ENCODE measurements around the gene GRIK5. TPM values are rescaled to one million over a fixed set of nuclear protein-coding genes. Genes with fewer than 3 reads are reported as not detected.
A peak's percentile ranks its signal among the peaks of the same experiment; 100 is the strongest.

The GRIK5 gene
- total and polyA plus RNA-seq, 3 experiments from 2014 or later, result 0.31 to 0.39 TPM; not detected in 1

GRCh38 chr19:42079276-42079669 is 9.3 kb upstream of the GRIK5 start:
- Histone ChIP-seq H3K4me1 (ENCODE audit: insufficient read depth, low read length) (peaks cover 25% of the 10 kb centered on the region), H3K27me3 (ENCODE audit: insufficient read depth, low read length, poor library complexity, severe bottlenecking) (no peaks in the 10 kb centered on the region), H3K9me3 (ENCODE audit: low read length) (no peaks in the 10 kb centered on the region), H3K4me3 (ENCODE audit: low read length) (no peak overlapping the region), H3K27ac (ENCODE audit: low read depth, low read length) (no peak overlapping the region), H3K36me3 (ENCODE audit: insufficient read depth, low read length) (peaks cover 12% of the 10 kb centered on the region)
- no peak for DNase-seq
- H3K4me1 Mint-ChIP-seq, result peaks cover 39 to 55% (median 42%) of the 10 kb centered on the region in 3 donors
- peaks cover 0 to 2% of the 10 kb centered on the region in 2 donors for H3K27me3 Mint-ChIP-seq
- peaks cover 6 to 58% (median 14%) of the 10 kb centered on the region in 3 donors for H3K36me3 Mint-ChIP-seq
- ChIA-PET CTCF (no interaction called here), POLR2A (no interaction called here)
- H3K4me3 Mint-ChIP-seq, result peak overlapping the region in 3 of 7 donors; percentile 28 to 56 (median 29)
- H3K27ac Mint-ChIP-seq, result peak overlapping the region in 3 of 8 donors; percentile 35 to 85 (median 56)
- H3K9me3 Mint-ChIP-seq, result no peaks in the 10 kb centered on the region

- H3K9me3 ChIP-seq (ENCODE audit: low read length), result no peaks in the 10 kb centered on the region
- H3K4me1 ChIP-seq (ENCODE audit: insufficient read depth, low read length), result peaks cover 25% of the 10 kb centered on the region
- H3K4me3 Mint-ChIP-seq, result peak overlapping the region in 5 of 7 donors; percentile 18 to 94 (median 89)
- H3K27ac ChIP-seq (ENCODE audit: low read depth, low read length), result no peak overlapping the region
- peaks cover 6 to 55% (median 12%) of the 10 kb centered on the region in 3 donors for H3K36me3 Mint-ChIP-seq
- H3K9me3 Mint-ChIP-seq, result no peaks in the 10 kb centered on the region
- peaks cover 12% of the 10 kb centered on the region for H3K36me3 ChIP-seq (ENCODE audit: insufficient read depth, low read length)
- ChIA-PET CTCF (interaction anchor here (1.3 kb wide), 1 partner anchor 122 kb away, joined by 3 read pairs; no protein-coding TSS in a partner anchor), POLR2A (no interaction called here)
- no peak for DNase-seq
- peaks cover 39 to 55% (median 42%) of the 10 kb centered on the region in 3 donors for H3K4me1 Mint-ChIP-seq
- H3K27me3 ChIP-seq (ENCODE audit: insufficient read depth, low read length, poor library complexity, severe bottlenecking), result no peaks in the 10 kb centered on the region
- peaks cover 0 to 2% of the 10 kb centered on the region in 2 donors for H3K27me3 Mint-ChIP-seq
- no peak overlapping the region for H3K4me3 ChIP-seq (ENCODE audit: low read length)
- H3K27ac Mint-ChIP-seq, result peak overlapping the region in 7 of 8 donors; percentile 83 to 99 (median 95)
Measured at GRCh38 chr19:42078538-42079275, 8.7 kb upstream of the GRIK5 start.

- Mint-ChIP-seq H3K36me3 (peaks cover 6 to 55% (median 12%) of the 10 kb centered on the region in 3 donors), H3K27me3 (peaks cover 0 to 2% of the 10 kb centered on the region in 2 donors), H3K4me3 (peak overlapping the region; percentile 81 to 99 (median 93)), H3K4me1 (peaks cover 39 to 55% (median 42%) of the 10 kb centered on the region in 3 donors), H3K9me3 (no peaks in the 10 kb centered on the region), H3K27ac (peak overlapping the region; percentile 83 to 99 (median 96))
- Histone ChIP-seq H3K4me3 (ENCODE audit: low read length) (no peak overlapping the region), H3K9me3 (ENCODE audit: low read length) (no peaks in the 10 kb centered on the region), H3K36me3 (ENCODE audit: insufficient read depth, low read length) (peaks cover 12% of the 10 kb centered on the region), H3K27me3 (ENCODE audit: insufficient read depth, low read length, poor library complexity, severe bottlenecking) (no peaks in the 10 kb centered on the region), H3K4me1 (ENCODE audit: insufficient read depth, low read length) (peaks cover 25% of the 10 kb centered on the region), H3K27ac (ENCODE audit: low read depth, low read length) (no peak overlapping the region)
- POLR2A ChIA-PET, result no interaction called here
- DNase-seq, result no peak
- CTCF ChIA-PET, result interaction anchor here (1.3 kb wide), 1 partner anchor 123 kb away, joined by 3 read pairs; no protein-coding TSS in a partner anchor
Measured at GRCh38 chr19:42078058-42078457, 8.1 kb upstream of the GRIK5 start.

GRCh38 chr19:42076380-42076944 is 6.5 kb upstream of the GRIK5 start:
- H3K9me3 ChIP-seq (ENCODE audit: low read length), result no peaks in the 10 kb centered on the region
- H3K4me3 ChIP-seq (ENCODE audit: low read length), result peak overlapping the region; percentile 96
- Mint-ChIP-seq H3K4me1 (peaks cover 35 to 50% (median 36%) of the 10 kb centered on the region in 3 donors), H3K9me3 (no peaks in the 10 kb centered on the region), H3K36me3 (peaks cover 3 to 48% (median 9%) of the 10 kb centered on the region in 3 donors), H3K27me3 (peaks cover 0 to 2% of the 10 kb centered on the region in 2 donors), H3K27ac (peak overlapping the region; percentile 83 to 99 (median 96)), H3K4me3 (peak overlapping the region; percentile 81 to 99 (median 93))
- no peaks in the 10 kb centered on the region for H3K27me3 ChIP-seq (ENCODE audit: insufficient read depth, low read length, poor library complexity, severe bottlenecking)
- H3K36me3 ChIP-seq (ENCODE audit: insufficient read depth, low read length), result peaks cover 12% of the 10 kb centered on the region
- H3K4me1 ChIP-seq (ENCODE audit: insufficient read depth, low read length), result peaks cover 25% of the 10 kb centered on the region
- H3K27ac ChIP-seq (ENCODE audit: low read depth, low read length), result peak overlapping the region; percentile 99
- CTCF ChIA-PET, result interaction anchor here (1.3 to 1.4 kb wide), 3 partner anchors 49 to 203 kb away, joined by 3 to 4 read pairs (median 4); no protein-coding TSS in a partner anchor
- DNase-seq, result peak in 1 of 5 donors; percentile 72
- POLR2A ChIA-PET, result interaction anchor here (0.5 to 1.0 kb wide), 6 partner anchors 14 to 1656 kb away, joined by 3 to 6 read pairs (median 3); partner anchors contain the start of gene RABAC1

- H3K36me3 Mint-ChIP-seq, result peaks cover 0 to 41% (median 5%) of the 10 kb centered on the region in 3 donors
- H3K27me3 Mint-ChIP-seq, result peaks cover 0 to 2% of the 10 kb centered on the region in 2 donors
- no peaks in the 10 kb centered on the region for H3K9me3 ChIP-seq (ENCODE audit: low read length)
- peaks cover 25% of the 10 kb centered on the region for H3K4me1 ChIP-seq (ENCODE audit: insufficient read depth, low read length)
- ChIA-PET CTCF (interaction anchor here (1.3 to 1.4 kb wide), 3 partner anchors 49 to 204 kb away, joined by 3 to 4 read pairs (median 4); no protein-coding TSS in a partner anchor), POLR2A (interaction anchor here (0.5 to 1.0 kb wide), 4 partner anchors 15 to 168 kb away, joined by 3 to 6 read pairs (median 3); partner anchors contain the start of gene RABAC1)
- H3K36me3 ChIP-seq (ENCODE audit: insufficient read depth, low read length), result peaks cover 6% of the 10 kb centered on the region
- H3K4me1 Mint-ChIP-seq, result peaks cover 32 to 45% (median 32%) of the 10 kb centered on the region in 3 donors
- peak within 1 kb of the TSS; percentile 95 to 100 (median 99) for H3K27ac Mint-ChIP-seq
- peak within 1 kb of the TSS; percentile 99 for H3K27ac ChIP-seq (ENCODE audit: low read depth, low read length)
- H3K9me3 Mint-ChIP-seq, result no peaks in the 10 kb centered on the region
- peak within 1 kb of the TSS; percentile 89 to 99 (median 93) for H3K4me3 Mint-ChIP-seq
- peak; percentile 96 to 99 (median 98) for DNase-seq
- no peaks in the 10 kb centered on the region for H3K27me3 ChIP-seq (ENCODE audit: insufficient read depth, low read length, poor library complexity, severe bottlenecking)
- peak within 1 kb of the TSS; percentile 96 for H3K4me3 ChIP-seq (ENCODE audit: low read length)
Measured at GRCh38 chr19:42075616-42076379, 5.8 kb upstream of the GRIK5 start, which contains the start of gene ZNF574. TSS of gene ZNF574 (plus strand) at chr19:42076166. CDS start at chr19:42078607, 2,441 bp downstream.

- Histone ChIP-seq H3K9me3 (ENCODE audit: low read length) (no peaks in the 10 kb centered on the region), H3K4me3 (ENCODE audit: low read length) (peak overlapping the region; percentile 96), H3K27ac (ENCODE audit: low read depth, low read length) (peak overlapping the region; percentile 99), H3K4me1 (ENCODE audit: insufficient read depth, low read length) (peaks cover 25% of the 10 kb centered on the region), H3K36me3 (ENCODE audit: insufficient read depth, low read length) (peaks cover 6% of the 10 kb centered on the region), H3K27me3 (ENCODE audit: insufficient read depth, low read length, poor library complexity, severe bottlenecking) (no peaks in the 10 kb centered on the region)
- Mint-ChIP-seq H3K27me3 (peaks cover 0 to 2% of the 10 kb centered on the region in 2 donors), H3K4me3 (peak overlapping the region; percentile 89 to 99 (median 93)), H3K36me3 (peaks cover 0 to 36% (median 5%) of the 10 kb centered on the region in 3 donors), H3K4me1 (peaks cover 32 to 45% (median 32%) of the 10 kb centered on the region in 3 donors), H3K9me3 (no peaks in the 10 kb centered on the region), H3K27ac (peak overlapping the region; percentile 95 to 100 (median 99))
- no peak for DNase-seq
- ChIA-PET CTCF (no interaction called here), POLR2A (no interaction called here)
Measured at GRCh38 chr19:42075364-42075615, 5.3 kb upstream of the GRIK5 start.

GRCh38 chr19:42074513-42075363 is 4.7 kb upstream of the GRIK5 start:
- Histone ChIP-seq H3K4me1 (ENCODE audit: insufficient read depth, low read length) (peaks cover 25% of the 10 kb centered on the region), H3K4me3 (ENCODE audit: low read length) (peak overlapping the region; percentile 96), H3K36me3 (ENCODE audit: insufficient read depth, low read length) (peaks cover 3% of the 10 kb centered on the region), H3K27ac (ENCODE audit: low read depth, low read length) (peak overlapping the region; percentile 99), H3K27me3 (ENCODE audit: insufficient read depth, low read length, poor library complexity, severe bottlenecking) (no peaks in the 10 kb centered on the region), H3K9me3 (ENCODE audit: low read length) (no peaks in the 10 kb centered on the region)
- Mint-ChIP-seq H3K4me1 (peaks cover 32 to 45% (median 32%) of the 10 kb centered on the region in 3 donors), H3K4me3 (peak overlapping the region; percentile 89 to 99 (median 93)), H3K36me3 (peaks cover 0 to 31% (median 5%) of the 10 kb centered on the region in 3 donors), H3K27me3 (peaks cover 0 to 2% of the 10 kb centered on the region in 2 donors), H3K27ac (peak overlapping the region; percentile 95 to 100 (median 99)), H3K9me3 (no peaks in the 10 kb centered on the region)
- no peak for DNase-seq
- ChIA-PET CTCF (no interaction called here), POLR2A (no interaction called here)
